H1 (cell line): ENCODE results near the gene SH3GL1. TPM values are rescaled to one million over a fixed set of nuclear protein-coding genes. Genes with fewer than 3 reads are reported as not detected.

Source experiments
- CTCF ChIA-PET: fragments of 300-600 bp; sonication (Branson Sonifier 250); formaldehyde crosslinking; loops from one replicate; lab custom pipeline; 2021; ENCODE audit not compliant: partially characterized antibody; lab: Charles Lee
- POLR2A ChIA-PET: fragments of 300-600 bp; sonication (Branson Sonifier 250); formaldehyde crosslinking; loops from one replicate; lab custom pipeline; 2021; ENCODE audit warnings: inconsistent platforms; ENCODE audit not compliant: partially characterized antibody; lab: Charles Lee
- DNase-seq, 2 experiments: peaks; one replicate each; pipeline versions ENCODE4 v3.0.0 to v3.0.0-alpha.2; 2010 to 2022; ENCODE audit warnings: low spot score in 2 of 2, low read depth in 1 of 2, mixed read lengths in 1 of 2
- FAIRE-seq: peaks from 2 replicates; lab custom pipeline; 2011; peaks lifted over from hg19 to GRCh38; lab: Jason Lieb, UNC
- H2AFZ ChIP-seq: 2 replicates; pipeline ENCODE4 v1.8.1; 2012; ENCODE audit warnings: low read length, inconsistent platforms
- H2AK5ac ChIP-seq: 2 replicates; pipeline ENCODE4 v1.6.1; 2013; ENCODE audit warnings: low read depth, low read length
- H2BK120ac ChIP-seq: replicated peaks from 2 replicates; pipeline ENCODE3; 2013; ENCODE audit warnings: low read depth, low read length, inconsistent platforms
- H2BK12ac ChIP-seq: 2 replicates; pipeline ENCODE4 v1.6.1; 2013; ENCODE audit warnings: low read depth, low read length
- H2BK15ac ChIP-seq: 2 replicates; pipeline ENCODE4 v1.6.1; 2013; ENCODE audit warnings: low read length
- H2BK20ac ChIP-seq: 2 replicates; pipeline ENCODE4 v1.6.1; 2013; ENCODE audit warnings: low read length
- H2BK5ac ChIP-seq: 2 replicates; pipeline ENCODE4 v1.6.1; 2013; ENCODE audit warnings: low read depth, low read length
- H3K14ac ChIP-seq: 2 replicates; pipeline ENCODE4 v1.6.1; 2013; ENCODE audit warnings: inconsistent platforms; ENCODE audit not compliant: insufficient read length
- H3K18ac ChIP-seq: 2 replicates; pipeline ENCODE4 v1.6.1; 2013; ENCODE audit warnings: low read length; ENCODE audit errors: extremely low read depth
- H3K23ac ChIP-seq: 2 replicates; pipeline ENCODE4 v1.6.1; 2013; ENCODE audit warnings: inconsistent platforms; ENCODE audit not compliant: insufficient read length
- H3K23me2 ChIP-seq: 2 replicates; pipeline ENCODE4 v1.6.1; 2013; ENCODE audit warnings: low read depth, low read length
- H3K27ac ChIP-seq: 2 replicates; pipeline ENCODE4 v1.6.1; 2011; ENCODE audit warnings: low read depth, low read length, inconsistent platforms
- H3K27me3 ChIP-seq, 4 experiments: replicated peaks in 1 of 4; 1 replicate in 1 of 4; 2 replicates in 3 of 4; pipeline versions ENCODE4 v1.6.1 to v1.8.1; 2011 to 2013; ENCODE audit warnings: low read length in 3 of 4, mild to moderate bottlenecking in 3 of 4, inconsistent platforms in 2 of 4, mixed read lengths in 2 of 4, moderate library complexity in 1 of 4; ENCODE audit not compliant: control insufficient read depth in 3 of 4, insufficient read depth in 3 of 4; ENCODE audit errors: extremely low read depth in 1 of 4
- H3K36me3 ChIP-seq, 4 experiments: 2 replicates each; pipeline versions ENCODE4 v1.6.1 to v1.8.1; 2011 to 2013; ENCODE audit warnings: mild to moderate bottlenecking in 4 of 4, low read length in 3 of 4, moderate library complexity in 2 of 4, control low read depth in 1 of 4, inconsistent platforms in 1 of 4; ENCODE audit not compliant: insufficient read depth in 4 of 4, control insufficient read depth in 2 of 4
- H3K4ac ChIP-seq: replicated peaks from 2 replicates; pipeline ENCODE3; 2013; ENCODE audit warnings: low read length, low read depth, mixed read lengths, inconsistent platforms; ENCODE audit not compliant: insufficient read length
- H3K4me1 ChIP-seq, 4 experiments: replicated peaks in 1 of 4; 1 replicate in 1 of 4; 2 replicates in 3 of 4; pipeline versions ENCODE4 v1.6.1 to v1.8.1; 2011 to 2013; ENCODE audit warnings: low read length in 3 of 4, inconsistent platforms in 2 of 4, mixed read lengths in 1 of 4; ENCODE audit not compliant: insufficient read depth in 4 of 4, control insufficient read depth in 3 of 4
- H3K4me2 ChIP-seq, 2 experiments: 2 replicates each; pipeline versions ENCODE4 v1.6.1 to v1.8.1; 2011 to 2013; ENCODE audit warnings: low read depth in 2 of 2, low read length in 2 of 2, control low read depth in 1 of 2, inconsistent platforms in 1 of 2, mild to moderate bottlenecking in 1 of 2; ENCODE audit not compliant: insufficient read depth in 1 of 2
- H3K4me3 ChIP-seq, 4 experiments: fragments of 200-600, 300-600 bp in 1 of 4; sonication (generic), shearing (Covaris generic), sonication (Bioruptor Twin) in 1 of 4; 2 replicates each; pipeline versions ENCODE4 v1.5.1 to v1.8.1; 2011 to 2016; ENCODE audit warnings: low read length in 4 of 4, low read depth in 3 of 4, control low read depth in 2 of 4, inconsistent platforms in 2 of 4, mild to moderate bottlenecking in 2 of 4, mixed read lengths in 1 of 4, moderate library complexity in 1 of 4; ENCODE audit not compliant: insufficient read depth in 2 of 4; ENCODE audit errors: extremely low read depth in 1 of 4
- H3K56ac ChIP-seq: replicated peaks from 2 replicates; pipeline ENCODE3; 2013; ENCODE audit warnings: low read depth, mild to moderate bottlenecking, mixed read lengths, low read length, inconsistent platforms; ENCODE audit not compliant: insufficient read length
- H3K79me1 ChIP-seq: 2 replicates; pipeline ENCODE4 v1.6.1; 2013; ENCODE audit warnings: low read depth, low read length, control low read depth
- H3K79me2 ChIP-seq, 2 experiments: 2 replicates each; pipeline versions ENCODE4 v1.6.1 to v1.8.1; 2012 to 2013; ENCODE audit warnings: low read length in 2 of 2, mild to moderate bottlenecking in 2 of 2, inconsistent platforms in 1 of 2; ENCODE audit not compliant: insufficient read depth in 2 of 2, control insufficient read depth in 1 of 2
- H3K9ac ChIP-seq, 4 experiments: replicated peaks in 1 of 4; 1 replicate in 1 of 4; 2 replicates in 3 of 4; pipeline versions ENCODE4 v1.6.1 to v1.8.1; 2011 to 2013; ENCODE audit warnings: low read depth in 3 of 4, low read length in 3 of 4, control low read depth in 2 of 4, mild to moderate bottlenecking in 2 of 4, moderate library complexity in 2 of 4, inconsistent platforms in 1 of 4; ENCODE audit errors: extremely low read depth in 1 of 4
- H3K9me3 ChIP-seq, 2 experiments: 2 replicates each; pipeline versions ENCODE4 v1.6.1 to v1.8.1; 2012 to 2013; ENCODE audit warnings: mild to moderate bottlenecking in 2 of 2, moderate library complexity in 2 of 2, control low read depth in 1 of 2, inconsistent platforms in 1 of 2, low read depth in 1 of 2, low read length in 1 of 2, mixed read lengths in 1 of 2; ENCODE audit not compliant: insufficient read depth in 2 of 2
- H4K20me1 ChIP-seq, 2 experiments: replicated peaks in 1 of 2; 2 replicates each; pipeline versions ENCODE3 to v1.8.1; 2011 to 2013; ENCODE audit warnings: inconsistent platforms in 2 of 2, low read length in 2 of 2, mild to moderate bottlenecking in 1 of 2; ENCODE audit not compliant: insufficient read depth in 2 of 2, control insufficient read depth in 1 of 2
- H4K5ac ChIP-seq: 2 replicates; pipeline ENCODE4 v1.6.1; 2013; ENCODE audit warnings: low read length, low read depth, mixed read lengths, inconsistent platforms; ENCODE audit not compliant: insufficient read length
- H4K8ac ChIP-seq: 2 replicates; pipeline ENCODE4 v1.8.0; 2013; ENCODE audit warnings: mild to moderate bottlenecking, moderate library complexity, low read length, inconsistent platforms; ENCODE audit not compliant: insufficient read depth; ENCODE audit errors: extremely low read depth
- H4K91ac ChIP-seq: replicated peaks from 2 replicates; pipeline ENCODE3; 2013; ENCODE audit warnings: low read length, mixed read lengths, inconsistent platforms; ENCODE audit not compliant: insufficient read length
- BACH1 ChIP-seq: IDR thresholded peaks from 2 replicates; pipeline ENCODE4 v1.6.1; 2012; ENCODE audit warnings: low read length, improper control_type of control experiment
- CBX5 ChIP-seq: fragments of 300-800, 300-1000 bp; sonication (generic); IDR thresholded peaks from 2 replicates; pipeline ENCODE4 v1.7.1; 2016; ENCODE audit warnings: antibody characterized with exemption, low read length, low read depth
- MAX ChIP-seq: IDR thresholded peaks from 2 replicates; pipeline ENCODE4 v1.6.1; 2012; ENCODE audit warnings: inconsistent platforms
- NRF1 ChIP-seq: IDR thresholded peaks from 2 replicates; pipeline ENCODE4 v1.6.1; 2011; ENCODE audit warnings: mild to moderate bottlenecking, low read depth, low read length, improper control_type of control experiment
- POLR2A ChIP-seq, 2 experiments: IDR thresholded peaks; 1 replicate in 1 of 2; 2 replicates in 1 of 2; pipeline ENCODE4 v1.6.1; 2011; ENCODE audit warnings: low read depth in 2 of 2, low read length in 2 of 2, mild to moderate bottlenecking in 2 of 2; ENCODE audit errors: control extremely low read depth in 1 of 2
- RAD21 ChIP-seq, 2 experiments: IDR thresholded peaks in 1 of 2; conservative IDR thresholded peaks in 1 of 2; 2 replicates each; pipeline ENCODE4 v1.6.1; 2011; ENCODE audit warnings: low read depth in 2 of 2, low read length in 2 of 2, improper control_type of control experiment in 1 of 2, inconsistent platforms in 1 of 2, mild to moderate bottlenecking in 1 of 2, moderate library complexity in 1 of 2
- SUZ12 ChIP-seq: fragments of 200-600 bp; sonication (generic); IDR thresholded peaks from 2 replicates; pipeline ENCODE4 v1.6.1; 2012; ENCODE audit warnings: mild to moderate bottlenecking, inconsistent platforms, low read length, moderate library complexity, mixed read lengths
- TBP ChIP-seq: IDR thresholded peaks from 2 replicates; pipeline ENCODE4 v1.6.1; 2011; ENCODE audit warnings: low read depth, low read length, improper control_type of control experiment
- WGBS, 2 experiments: shearing (Covaris generic) in 1 of 2; methylation state at CpG; one replicate each; pipeline versions ENCODE4 v1.1.6 to v1.1.7; 2013 to 2015; ENCODE audit warnings: low lambda C conversion rate in 2 of 2, mixed read lengths in 2 of 2, inconsistent platforms in 1 of 2, low coverage in 1 of 2, missing lambda C conversion rate in 1 of 2; ENCODE audit not compliant: insufficient replicate concordance in 2 of 2, insufficient coverage in 1 of 2, insufficient read length in 1 of 2; ENCODE audit errors: extremely low coverage in 1 of 2, missing lambda C conversion rate in 1 of 2; 5-methylcytosine and 5-hydroxymethylcytosine counted together
- polyA plus RNA-seq, 7 experiments: library from polyadenylated mRNA; depleted of rRNA in 3 of 7; stranded (reverse) in 5 of 7; unstranded in 2 of 7; fragments of >200 nt in 5 of 7; fragments of 200-250 nt in 2 of 7; gene quantifications; 1 replicate in 5 of 7; 2 replicates in 1 of 7; 4 replicates in 1 of 7; pipeline versions ENCODE4 v1.2.1 to v1.2.3, GENCODE V29; 2011 to 2013; ENCODE audit warnings: missing spikeins in 2 of 7, mixed read lengths in 2 of 7
- total RNA-seq: library from RNA; stranded (reverse); fragmentation: NEBNext Ultra II Directional; extraction: Animal tissue kit (Norgen Biotek cat#: 25700); gene quantifications from 2 replicates; pipeline ENCODE4 v1.2.1, GENCODE V29; 2021
- TF ChIP-seq, protein P1 (sequence below), 3 experiments: IDR thresholded peaks; 1 replicate in 2 of 3; 2 replicates in 1 of 3; pipeline versions ENCODE4 v1.5.1 to v1.6.1; 2011; ENCODE audit warnings: low read length in 3 of 3, mild to moderate bottlenecking in 3 of 3, inconsistent platforms in 2 of 3, low read depth in 1 of 3, moderate library complexity in 1 of 3; ENCODE audit not compliant: insufficient read depth in 1 of 3; ENCODE audit errors: control extremely low read depth in 1 of 3

SH3GL1 gene
- total and polyA plus RNA-seq, 2 of the 8 experiments (the other 6 are each of a cell fraction or from before 2014, with no cell fraction given): 81.5 to 102 TPM

DNA sequence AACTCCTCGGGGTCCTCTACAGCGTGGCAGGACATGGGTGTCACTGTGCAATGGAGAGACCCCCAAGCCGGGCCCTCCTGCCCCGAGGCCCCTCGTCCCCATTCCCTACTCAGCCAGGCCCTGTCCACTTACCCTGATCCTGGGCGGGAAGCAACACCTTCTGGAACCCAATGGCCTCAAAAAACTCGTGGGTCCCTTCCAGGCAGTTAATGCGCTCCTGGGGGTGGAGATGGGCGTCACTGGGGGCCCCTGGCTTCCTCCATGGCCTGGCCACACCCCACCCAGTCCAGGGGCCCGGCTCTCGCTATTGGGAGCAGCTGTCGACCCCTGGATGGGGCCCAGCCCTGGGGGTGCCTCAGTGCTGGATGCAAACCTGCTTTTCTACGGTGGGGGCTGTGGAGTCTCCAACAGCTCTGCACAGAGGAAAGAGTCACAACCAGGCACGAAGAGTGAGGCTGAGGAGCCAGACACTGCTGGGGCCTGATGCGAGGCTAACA lies 46.4 kb upstream of the SH3GL1 start:
- Histone ChIP-seq H3K23ac (no peak overlapping the region), H3K9me3 (no peaks in the 10 kb centered on the region), H3K79me1 (no peaks in the 10 kb centered on the region; the same call in 1 of the 2 replicates), H2BK15ac (no peak overlapping the region), H3K79me2 (no peaks in the 10 kb centered on the region), H3K27me3 (no peaks in the 10 kb centered on the region), H2BK120ac (no peak overlapping the region), H3K56ac (no peak overlapping the region), H2BK5ac (no peak overlapping the region), H4K8ac (0 out of 2 replicates have a peak overlapping the region, but pooled peaks have one; percentile 28), H4K91ac (no peak overlapping the region), H2AFZ (no peak overlapping the region), H3K9ac (no peak overlapping the region), H3K18ac (no peak overlapping the region), H2AK5ac (no peak overlapping the region), H3K23me2 (no peaks in the 10 kb centered on the region), H2BK20ac (no peak overlapping the region), H3K36me3 (peaks cover 15 to 36% (median 27%) of the 10 kb centered on the region in 4 experiments; a peak in 7 of 8 replicates), H3K4me2 (no peak overlapping the region), H4K20me1 (peaks cover 13 to 33% of the 10 kb centered on the region in 2 experiments), H2BK12ac (no peak overlapping the region), H3K4ac (no peak overlapping the region), H3K4me1 (peaks cover 0 to 2% (median 0%) of the 10 kb centered on the region in 4 experiments; a peak in 4 of 7 replicates), H3K14ac (no peak overlapping the region), H3K27ac (no peak overlapping the region), H3K4me3 (no peak overlapping the region), H4K5ac (no peak overlapping the region)
- ChIA-PET CTCF (interaction anchor here (1.1 to 1.2 kb wide), 2 partner anchors 18 to 187 kb away, joined by 3 to 4 read pairs; no protein-coding TSS in a partner anchor), POLR2A (interaction anchor here (0.9 to 58.1 kb wide), 6 partner anchors 9 to 143 kb away, joined by 3 to 1590 read pairs (median 3); partner anchors contain the start of genes CHAF1A, FSD1, SH3GL1 and UBXN6)
- WGBS, 2 experiments: 86% methylated on average over 12 of the region's 15 CpGs; no CpG with 5 or more reads in 1 of the 2 experiments
- no peak for TF ChIP-seq TBP
- no peak for TF ChIP-seq NRF1
- TF ChIP-seq BACH1: no peak
- TF ChIP-seq SUZ12: no peak
- TF ChIP-seq, protein P1, sequence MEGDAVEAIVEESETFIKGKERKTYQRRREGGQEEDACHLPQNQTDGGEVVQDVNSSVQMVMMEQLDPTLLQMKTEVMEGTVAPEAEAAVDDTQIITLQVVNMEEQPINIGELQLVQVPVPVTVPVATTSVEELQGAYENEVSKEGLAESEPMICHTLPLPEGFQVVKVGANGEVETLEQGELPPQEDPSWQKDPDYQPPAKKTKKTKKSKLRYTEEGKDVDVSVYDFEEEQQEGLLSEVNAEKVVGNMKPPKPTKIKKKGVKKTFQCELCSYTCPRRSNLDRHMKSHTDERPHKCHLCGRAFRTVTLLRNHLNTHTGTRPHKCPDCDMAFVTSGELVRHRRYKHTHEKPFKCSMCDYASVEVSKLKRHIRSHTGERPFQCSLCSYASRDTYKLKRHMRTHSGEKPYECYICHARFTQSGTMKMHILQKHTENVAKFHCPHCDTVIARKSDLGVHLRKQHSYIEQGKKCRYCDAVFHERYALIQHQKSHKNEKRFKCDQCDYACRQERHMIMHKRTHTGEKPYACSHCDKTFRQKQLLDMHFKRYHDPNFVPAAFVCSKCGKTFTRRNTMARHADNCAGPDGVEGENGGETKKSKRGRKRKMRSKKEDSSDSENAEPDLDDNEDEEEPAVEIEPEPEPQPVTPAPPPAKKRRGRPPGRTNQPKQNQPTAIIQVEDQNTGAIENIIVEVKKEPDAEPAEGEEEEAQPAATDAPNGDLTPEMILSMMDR (IDR thresholded peaks at IDR 0.05; ENCODE audit: control extremely low read depth in 1 of 3, insufficient read depth in 1 of 3, low read depth in 1 of 3, low read length in 3 of 3): no peak
- TF ChIP-seq RAD21 (IDR thresholded peaks at IDR 0.05 in 1 of 2, conservative IDR thresholded peaks at IDR 0.05 in 1 of 2; ENCODE audit: low read depth in 2 of 2, low read length in 2 of 2): no peak
- no peak for TF ChIP-seq CBX5
- no peak for TF ChIP-seq POLR2A (IDR thresholded peaks at IDR 0.05; ENCODE audit: control extremely low read depth in 1 of 2, low read depth in 2 of 2, low read length in 2 of 2)
- no peak for TF ChIP-seq MAX
- no peak for DNase-seq
- no peak for FAIRE-seq
